ENCODE data around the gene RNU6-9. TPM values are rescaled to one million over a fixed set of nuclear protein-coding genes. Genes with fewer than 3 reads are reported as not detected.

RNU6-9 gene
- total and polyA plus RNA-seq, 7 donors = not detected

GRCh38 chr19:900043-900301 is 6.7 kb downstream of the RNU6-9 start:
- TF ChIP-seq EP300 (IDR thresholded peaks at IDR 0.05) (no peak), POLR2AphosphoS5 (IDR thresholded peaks at IDR 0.05) (no peak)
- 82 to 90% methylated on average over 15 of the region's 15 CpGs for WGBS, 2 donors
- intact Hi-C loops (cut with DNase I) = no loop called here
- Histone ChIP-seq H3K27ac (no peak overlapping the region), H3K9me3 (no peaks in the 10 kb centered on the region), H3K4me3 (no peak overlapping the region), H3K36me3 (peaks cover 0 to 36% (median 13%) of the 10 kb centered on the region in 4 donors), H3K4me1 (no peaks in the 10 kb centered on the region), H3K27me3 (no peaks in the 10 kb centered on the region)
- no peak for DNase-seq

GRCh38 chr19:900302-901111 is 7.2 kb downstream of the RNU6-9 start:
- Histone ChIP-seq H3K4me1 (no peaks in the 10 kb centered on the region), H3K27me3 (no peaks in the 10 kb centered on the region), H3K36me3 (peaks cover 0 to 36% (median 13%) of the 10 kb centered on the region in 4 donors), H3K9me3 (no peaks in the 10 kb centered on the region), H3K4me3 (no peak overlapping the region), H3K27ac (no peak overlapping the region)
- TF ChIP-seq EP300 (IDR thresholded peaks at IDR 0.05) (no peak), POLR2A (IDR thresholded peaks at IDR 0.05) (no peak), POLR2AphosphoS5 (IDR thresholded peaks at IDR 0.05) (no peak)
- TF ChIP-seq, protein P1, sequence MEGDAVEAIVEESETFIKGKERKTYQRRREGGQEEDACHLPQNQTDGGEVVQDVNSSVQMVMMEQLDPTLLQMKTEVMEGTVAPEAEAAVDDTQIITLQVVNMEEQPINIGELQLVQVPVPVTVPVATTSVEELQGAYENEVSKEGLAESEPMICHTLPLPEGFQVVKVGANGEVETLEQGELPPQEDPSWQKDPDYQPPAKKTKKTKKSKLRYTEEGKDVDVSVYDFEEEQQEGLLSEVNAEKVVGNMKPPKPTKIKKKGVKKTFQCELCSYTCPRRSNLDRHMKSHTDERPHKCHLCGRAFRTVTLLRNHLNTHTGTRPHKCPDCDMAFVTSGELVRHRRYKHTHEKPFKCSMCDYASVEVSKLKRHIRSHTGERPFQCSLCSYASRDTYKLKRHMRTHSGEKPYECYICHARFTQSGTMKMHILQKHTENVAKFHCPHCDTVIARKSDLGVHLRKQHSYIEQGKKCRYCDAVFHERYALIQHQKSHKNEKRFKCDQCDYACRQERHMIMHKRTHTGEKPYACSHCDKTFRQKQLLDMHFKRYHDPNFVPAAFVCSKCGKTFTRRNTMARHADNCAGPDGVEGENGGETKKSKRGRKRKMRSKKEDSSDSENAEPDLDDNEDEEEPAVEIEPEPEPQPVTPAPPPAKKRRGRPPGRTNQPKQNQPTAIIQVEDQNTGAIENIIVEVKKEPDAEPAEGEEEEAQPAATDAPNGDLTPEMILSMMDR (IDR thresholded peaks at IDR 0.05) = no peak
- DNase-seq = no peak
- intact Hi-C loops (cut with DNase I) = no loop called here
- WGBS, 2 donors = 66 to 79% methylated on average over 30 of the region's 30 CpGs

GRCh38 chr19:901216-902092 is 8.2 kb downstream of the RNU6-9 start:
- 94 to 95% methylated on average over 27 of the region's 27 CpGs for WGBS, 2 donors
- Histone ChIP-seq H3K27me3 (no peaks in the 10 kb centered on the region), H3K4me1 (no peaks in the 10 kb centered on the region), H3K36me3 (peaks cover 0 to 36% (median 13%) of the 10 kb centered on the region in 4 donors), H3K4me3 (no peak overlapping the region), H3K9me3 (no peaks in the 10 kb centered on the region), H3K27ac (no peak overlapping the region)
- no peak for TF ChIP-seq EP300 (IDR thresholded peaks at IDR 0.05)
- no peak for TF ChIP-seq POLR2AphosphoS5 (IDR thresholded peaks at IDR 0.05)
- no peak for TF ChIP-seq POLR2A (IDR thresholded peaks at IDR 0.05)
- TF ChIP-seq, protein P1 (IDR thresholded peaks at IDR 0.05) = no peak
- no peak for DNase-seq
- intact Hi-C loops (cut with DNase I) = no loop called here

DNA sequence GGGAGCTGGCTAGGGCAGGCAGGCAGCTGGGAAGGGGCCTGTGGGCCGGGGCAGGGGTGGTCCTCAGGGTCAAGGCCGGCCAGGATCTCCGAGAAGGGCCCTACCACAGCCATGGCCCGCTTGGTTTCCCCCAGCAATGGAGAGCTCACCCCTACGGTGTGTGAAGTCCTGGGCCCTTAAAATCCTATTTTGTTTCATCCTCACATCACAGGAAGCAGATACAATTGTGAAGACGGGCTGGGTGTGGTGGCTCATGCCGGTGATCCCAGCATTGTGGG is 8.7 kb downstream of the RNU6-9 start:
- 89 to 95% methylated on average over 7 of the region's 7 CpGs for WGBS, 2 donors
- no peak overlapping the region for H3K4me3 ChIP-seq
- peaks cover 0 to 31% (median 13%) of the 10 kb centered on the region in 4 donors for H3K36me3 ChIP-seq
- H3K9me3 ChIP-seq = no peaks in the 10 kb centered on the region
- no peak for TF ChIP-seq POLR2A (IDR thresholded peaks at IDR 0.05)
- TF ChIP-seq, protein P1 (IDR thresholded peaks at IDR 0.05) = no peak
- no peak for TF ChIP-seq POLR2AphosphoS5 (IDR thresholded peaks at IDR 0.05)
- no peak for TF ChIP-seq EP300 (IDR thresholded peaks at IDR 0.05)
- intact Hi-C loops (cut with DNase I) = no loop called here
- DNase-seq = no peak
- no peaks in the 10 kb centered on the region for H3K4me1 ChIP-seq
- no peak overlapping the region for H3K27ac ChIP-seq
- no peaks in the 10 kb centered on the region for H3K27me3 ChIP-seq

DNA sequence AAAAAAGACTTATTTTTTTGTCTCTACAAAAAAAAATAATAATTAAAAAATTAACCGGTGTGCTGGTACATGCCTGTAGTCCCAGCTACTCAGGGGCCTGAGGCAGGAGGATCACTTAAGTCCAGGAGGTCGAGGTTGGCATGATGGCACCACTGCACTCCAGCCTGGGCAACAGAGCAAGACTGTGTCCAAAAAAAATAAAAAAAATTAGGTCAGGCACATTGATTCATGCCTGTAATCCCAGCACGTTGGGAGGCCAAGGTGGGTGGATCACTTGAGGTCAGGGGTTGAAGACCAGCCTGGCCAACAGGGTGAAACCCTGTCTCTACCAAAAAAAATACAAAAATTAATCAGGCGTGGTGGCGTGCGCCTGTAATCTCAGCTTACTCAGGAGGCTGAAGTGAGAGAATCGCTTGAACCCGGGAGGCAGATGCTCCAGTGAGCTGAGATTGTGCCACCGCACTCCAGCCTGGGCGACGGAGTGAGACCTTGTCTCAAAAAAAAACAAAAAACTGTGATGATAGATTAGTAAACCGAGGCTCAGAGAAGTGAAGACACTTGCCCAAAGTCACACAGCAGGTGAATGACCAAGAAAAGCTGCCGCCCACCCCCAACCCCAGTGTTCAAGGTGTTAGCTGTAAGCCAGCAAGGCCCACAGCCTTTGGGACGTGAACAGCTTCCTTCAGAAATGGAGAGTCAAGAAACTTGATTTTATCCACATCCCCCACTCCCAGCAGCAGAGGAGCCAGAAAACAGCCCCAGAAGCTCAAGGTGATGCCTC is 9.4 kb downstream of the RNU6-9 start:
- no peak overlapping the region for H3K27ac ChIP-seq

More for the DNA sequence above, 9.4 kb downstream of the RNU6-9 start:
- WGBS, 2 donors = 93 to 94% methylated on average over 14 of the region's 14 CpGs
- TF ChIP-seq, protein P1 (IDR thresholded peaks at IDR 0.05) = no peak
- TF ChIP-seq POLR2AphosphoS5 (IDR thresholded peaks at IDR 0.05) (no peak), POLR2A (IDR thresholded peaks at IDR 0.05) (no peak), EP300 (IDR thresholded peaks at IDR 0.05) (no peak)
- H3K4me1 ChIP-seq = no peaks in the 10 kb centered on the region
- H3K27me3 ChIP-seq = no peaks in the 10 kb centered on the region
- H3K9me3 ChIP-seq = no peaks in the 10 kb centered on the region
- no peak for DNase-seq
- intact Hi-C loops (cut with DNase I) = no loop called here
- peaks cover 0 to 27% (median 13%) of the 10 kb centered on the region in 4 donors for H3K36me3 ChIP-seq
- no peak overlapping the region for H3K4me3 ChIP-seq
